HAP-1 (cell line): ENCODE measurements around the gene RNF44.

Experiments
- DNase-seq, 2 experiments: peaks; one replicate each; pipeline ENCODE4 v3.0.0-alpha.2; 2016 to 2020; ENCODE audit warnings: low spot score in 2 of 2
- H3K27me3 ChIP-seq: fragments of 250-450 bp; sonication (Bioruptor Pico); 2 replicates; pipeline ENCODE4 v1.5.1; 2020; ENCODE audit warnings: low read depth, mild to moderate bottlenecking, moderate library complexity
- H3K36me3 ChIP-seq: fragments of 250-450 bp; sonication (Bioruptor Pico); replicated peaks from 2 replicates; pipeline ENCODE4 v1.5.1; 2020; ENCODE audit warnings: mild to moderate bottlenecking
- H3K4me1 ChIP-seq: fragments of 250-450 bp; sonication (Bioruptor Pico); 2 replicates; pipeline ENCODE4 v1.5.1; 2020; ENCODE audit warnings: mild to moderate bottlenecking
- H3K4me3 ChIP-seq: fragments of 250-450 bp; sonication (Bioruptor Pico); 2 replicates; pipeline ENCODE4 v1.5.1; 2020; ENCODE audit warnings: mild to moderate bottlenecking, moderate library complexity
- H3K9me3 ChIP-seq: fragments of 250-450 bp; sonication (Bioruptor Pico); 2 replicates; pipeline ENCODE4 v1.5.1; 2020; ENCODE audit warnings: mild to moderate bottlenecking, moderate library complexity
- in situ Hi-C: fragments of 300-500 bp; cut with MboI; formaldehyde crosslinking; loops from 3 replicates; pipeline ENCODE4 v1.14.3; 2020; ENCODE audit warnings: low sequenced_read_pairs, inconsistent platforms, mixed read lengths

The RNF44 gene

DNA sequence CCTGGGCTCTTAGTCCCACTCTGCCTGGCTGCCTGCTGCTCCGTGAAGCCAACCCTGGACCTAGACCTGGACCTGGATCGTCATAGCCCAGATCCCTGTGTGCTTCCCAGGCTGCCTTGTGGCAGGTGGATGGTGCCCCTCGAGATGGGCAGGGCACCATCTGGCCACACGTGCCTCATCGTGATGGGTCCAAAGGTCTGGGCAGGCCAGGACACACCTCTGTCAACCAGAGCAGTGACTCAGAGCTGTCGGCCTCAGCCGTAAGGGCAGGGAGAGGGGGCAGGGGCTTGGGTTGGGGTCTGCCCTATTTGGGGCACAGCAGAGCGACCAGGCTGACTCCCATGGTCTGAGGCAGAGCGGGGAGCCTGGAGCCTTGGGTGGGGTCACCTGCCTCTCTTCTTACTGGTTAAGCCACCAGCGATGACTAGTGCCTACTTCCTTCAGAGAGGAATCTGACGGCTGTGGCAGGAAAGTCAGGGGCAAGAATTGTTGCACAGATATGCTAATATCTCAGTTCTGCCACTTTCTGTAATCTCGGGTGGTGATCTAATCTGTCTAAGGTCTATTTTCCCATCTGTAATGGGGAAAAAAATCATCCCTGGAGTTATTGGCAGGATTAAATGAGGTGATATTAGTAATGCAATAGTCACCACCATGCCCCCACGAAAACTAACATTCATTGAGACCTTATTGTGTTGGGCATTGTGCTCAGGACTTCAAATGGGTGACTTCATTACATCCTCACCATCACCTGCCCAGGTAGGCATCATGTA lies 8.7 kb upstream of the RNF44 start:
- in situ Hi-C loops = loop anchor here (10.0 kb wide), 1 partner anchor 131 kb away; the partner anchor contains the start of gene CLTB
- Histone ChIP-seq H3K4me1 (peaks cover 20% of the 10 kb centered on the region), H3K9me3 (no peaks in the 10 kb centered on the region)

DNA sequence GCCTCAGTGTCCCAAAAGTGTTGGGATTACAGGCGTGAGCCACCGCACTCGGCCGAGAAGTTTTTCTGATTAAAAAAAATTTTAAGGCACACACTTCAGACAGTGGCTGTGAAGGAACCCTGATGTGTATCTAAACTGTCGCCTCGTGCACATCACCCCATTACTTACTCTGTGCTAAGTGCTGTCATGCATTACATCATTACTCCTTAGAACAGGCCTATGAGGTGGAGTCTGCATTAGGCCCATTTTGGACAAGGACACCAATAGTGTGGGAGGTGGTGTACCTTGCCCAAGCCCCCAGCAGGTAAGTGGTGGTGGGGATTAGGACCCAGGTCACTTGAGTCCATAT lies 8.2 kb upstream of the RNF44 start:
- Histone ChIP-seq H3K4me3 (no peak overlapping the region), H3K36me3 (no peaks in the 10 kb centered on the region), H3K4me1 (peaks cover 22% of the 10 kb centered on the region), H3K9me3 (no peaks in the 10 kb centered on the region), H3K27me3 (no peaks in the 10 kb centered on the region)
- in situ Hi-C loops = loop anchor here (10.0 kb wide), 1 partner anchor 131 kb away; the partner anchor contains the start of gene CLTB
- DNase-seq = no peak

More for the DNA sequence above, 8.7 kb upstream of the RNF44 start:
- no peak for DNase-seq
- Histone ChIP-seq H3K36me3 (no peaks in the 10 kb centered on the region), H3K4me3 (no peak overlapping the region), H3K27me3 (no peaks in the 10 kb centered on the region)

DNA sequence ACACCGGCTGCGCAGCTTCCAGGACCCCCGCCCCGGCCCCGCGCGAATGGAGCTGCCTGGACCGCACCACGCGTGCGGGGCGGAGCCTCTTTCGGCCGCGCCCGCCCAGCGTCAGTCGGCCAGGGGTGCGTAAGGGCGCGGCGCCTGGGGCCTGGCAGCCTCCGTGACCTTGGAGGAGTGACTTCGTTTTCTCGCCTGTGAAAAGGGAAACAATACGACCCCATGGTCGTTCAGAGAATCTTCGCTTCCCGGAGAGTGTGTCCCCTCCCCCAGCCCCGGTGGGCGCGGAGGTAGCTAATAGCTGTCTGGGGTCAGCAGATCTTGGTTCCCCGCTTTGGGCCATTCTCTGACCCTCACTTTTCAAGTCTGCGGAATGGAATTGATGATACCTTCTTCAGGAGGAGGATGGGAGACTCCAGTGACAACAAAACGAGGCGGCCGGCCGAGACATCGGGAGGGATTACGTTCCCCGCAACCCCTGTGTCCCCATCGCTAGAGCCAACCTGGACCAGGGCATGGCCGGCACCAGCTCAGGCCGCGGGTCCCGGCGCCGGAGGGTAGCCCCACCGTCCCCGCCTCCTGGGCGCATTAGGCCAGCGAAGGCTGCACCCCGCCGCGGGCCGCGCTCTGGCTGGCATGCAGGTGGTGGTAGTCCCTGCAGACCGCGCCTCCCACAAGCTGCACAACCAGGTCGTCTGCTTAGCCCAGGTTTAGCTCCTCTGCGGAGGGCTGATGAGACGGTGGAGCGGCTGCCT lies 6.4 kb upstream of the RNF44 start:
- Histone ChIP-seq H3K27me3 (no peaks in the 10 kb centered on the region), H3K4me1 (peaks cover 24% of the 10 kb centered on the region), H3K4me3 (peak overlapping the region; percentile 40), H3K9me3 (no peaks in the 10 kb centered on the region), H3K36me3 (no peaks in the 10 kb centered on the region)
- DNase-seq = peak; percentile 67 to 86
- in situ Hi-C loops = loop anchor here (10.0 kb wide), 1 partner anchor 129 kb away; the partner anchor contains the start of gene CLTB

GRCh38 chr5:176542596-176543427 lies 5.6 kb upstream of the RNF44 start:
- no peaks in the 10 kb centered on the region for H3K9me3 ChIP-seq
- peak; percentile 31 to 57 for DNase-seq
- H3K36me3 ChIP-seq = no peaks in the 10 kb centered on the region
- peak overlapping the region; percentile 53 for H3K4me3 ChIP-seq
- H3K27me3 ChIP-seq = no peaks in the 10 kb centered on the region
- peaks cover 30% of the 10 kb centered on the region for H3K4me1 ChIP-seq
- in situ Hi-C loops = loop anchor here (10.0 kb wide), 1 partner anchor 128 kb away; the partner anchor contains the start of gene CLTB

DNA sequence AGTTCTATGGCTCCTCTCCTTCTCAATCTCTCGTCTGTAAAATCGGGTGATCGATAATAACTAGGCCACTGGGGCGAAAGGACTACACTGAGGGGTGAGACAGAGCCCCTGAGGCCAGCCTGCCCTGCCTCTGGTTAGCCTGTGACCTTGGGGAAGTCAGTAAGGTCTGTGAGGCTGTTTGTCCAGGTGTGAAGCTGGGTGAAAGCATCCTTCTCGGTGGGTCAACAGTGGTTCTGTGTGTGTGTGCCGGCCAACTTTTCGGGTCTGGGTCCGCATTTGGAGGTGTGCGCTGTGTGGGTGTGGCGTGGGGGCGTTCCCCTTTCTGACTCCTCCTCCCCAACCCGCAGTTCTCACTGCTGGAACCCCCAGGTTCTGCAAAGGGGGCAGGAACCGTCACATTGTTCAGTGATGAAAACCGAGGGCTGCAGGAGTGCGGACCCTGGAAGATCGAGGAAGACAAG lies 5.0 kb upstream of the RNF44 start:
- Histone ChIP-seq H3K9me3 (no peaks in the 10 kb centered on the region), H3K4me3 (peak overlapping the region; percentile 53), H3K36me3 (no peaks in the 10 kb centered on the region), H3K4me1 (peaks cover 30% of the 10 kb centered on the region), H3K27me3 (no peaks in the 10 kb centered on the region)
- in situ Hi-C loops = loop anchor here (10.0 kb wide), 1 partner anchor 127 kb away; the partner anchor contains the start of gene CLTB
- peak in 1 of 2 experiments; percentile 67 for DNase-seq

GRCh38 chr5:176541338-176542134 lies 4.3 kb upstream of the RNF44 start:
- Histone ChIP-seq H3K9me3 (no peaks in the 10 kb centered on the region), H3K4me3 (peak overlapping the region; percentile 53; the same call in 1 of the 2 replicates), H3K27me3 (no peaks in the 10 kb centered on the region), H3K36me3 (no peaks in the 10 kb centered on the region), H3K4me1 (peaks cover 30% of the 10 kb centered on the region)
- in situ Hi-C loops = loop anchor here (10.0 kb wide), 1 partner anchor 127 kb away; the partner anchor contains the start of gene CLTB
- DNase-seq = peak; percentile 49 to 85

DNA sequence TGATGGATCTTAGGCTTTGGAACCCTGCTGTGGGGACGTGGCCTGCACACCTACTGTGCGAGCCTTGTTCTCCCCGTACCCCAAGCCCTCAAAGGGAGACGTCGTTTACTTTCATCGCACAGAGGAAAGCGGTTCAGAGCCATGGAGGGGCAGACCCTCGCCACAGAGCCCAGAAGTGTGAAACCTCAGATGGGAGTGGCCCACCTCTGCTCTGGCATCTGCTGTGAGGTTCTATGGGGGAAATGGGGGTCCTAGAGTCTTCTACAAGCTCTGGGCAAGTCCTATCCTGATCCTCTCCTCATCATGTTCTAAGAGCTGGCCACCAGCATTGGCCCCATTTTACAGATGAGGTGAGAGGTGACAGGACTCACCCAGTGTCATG lies 3.7 kb upstream of the RNF44 start:
- Histone ChIP-seq H3K9me3 (no peaks in the 10 kb centered on the region), H3K36me3 (no peaks in the 10 kb centered on the region), H3K4me1 (peaks cover 30% of the 10 kb centered on the region), H3K27me3 (no peaks in the 10 kb centered on the region), H3K4me3 (no peak overlapping the region)
- in situ Hi-C loops = loop anchor here (10.0 kb wide), 1 partner anchor 126 kb away; the partner anchor contains the start of gene CLTB
- no peak for DNase-seq

DNA sequence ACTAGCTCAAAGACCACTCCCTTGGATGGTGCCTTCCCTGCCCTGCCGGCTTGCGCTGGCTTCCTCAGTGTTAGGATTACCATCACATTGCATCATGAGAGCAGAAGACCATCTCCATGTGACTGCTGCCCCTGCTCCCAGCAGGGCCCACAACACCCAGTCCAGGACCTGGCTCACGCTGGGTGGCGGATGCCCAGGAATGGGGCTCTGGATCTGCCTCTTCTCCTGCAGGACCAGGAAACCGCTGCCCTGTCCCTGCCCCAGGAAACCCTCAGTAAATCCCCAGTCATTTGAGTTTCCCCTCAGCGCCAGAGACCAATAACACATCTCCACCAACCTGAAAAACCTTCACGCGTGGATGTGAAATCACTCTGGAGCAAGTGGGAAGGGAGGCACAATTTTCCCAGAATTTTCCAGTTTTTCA lies 3.3 kb upstream of the RNF44 start:
- DNase-seq = no peak
- Histone ChIP-seq H3K9me3 (no peaks in the 10 kb centered on the region), H3K4me3 (no peak overlapping the region), H3K4me1 (peaks cover 31% of the 10 kb centered on the region), H3K27me3 (no peaks in the 10 kb centered on the region), H3K36me3 (no peaks in the 10 kb centered on the region)
- in situ Hi-C loops = loop anchor here (10.0 kb wide), 1 partner anchor 126 kb away; the partner anchor contains the start of gene CLTB

GRCh38 chr5:176538989-176539384 lies 1.8 kb upstream of the RNF44 start:
- Histone ChIP-seq H3K4me3 (no peak overlapping the region), H3K27me3 (no peaks in the 10 kb centered on the region), H3K9me3 (no peaks in the 10 kb centered on the region), H3K36me3 (peaks cover 7% of the 10 kb centered on the region), H3K4me1 (peaks cover 38% of the 10 kb centered on the region)
- no peak for DNase-seq
- in situ Hi-C loops = no loop called here

DNA sequence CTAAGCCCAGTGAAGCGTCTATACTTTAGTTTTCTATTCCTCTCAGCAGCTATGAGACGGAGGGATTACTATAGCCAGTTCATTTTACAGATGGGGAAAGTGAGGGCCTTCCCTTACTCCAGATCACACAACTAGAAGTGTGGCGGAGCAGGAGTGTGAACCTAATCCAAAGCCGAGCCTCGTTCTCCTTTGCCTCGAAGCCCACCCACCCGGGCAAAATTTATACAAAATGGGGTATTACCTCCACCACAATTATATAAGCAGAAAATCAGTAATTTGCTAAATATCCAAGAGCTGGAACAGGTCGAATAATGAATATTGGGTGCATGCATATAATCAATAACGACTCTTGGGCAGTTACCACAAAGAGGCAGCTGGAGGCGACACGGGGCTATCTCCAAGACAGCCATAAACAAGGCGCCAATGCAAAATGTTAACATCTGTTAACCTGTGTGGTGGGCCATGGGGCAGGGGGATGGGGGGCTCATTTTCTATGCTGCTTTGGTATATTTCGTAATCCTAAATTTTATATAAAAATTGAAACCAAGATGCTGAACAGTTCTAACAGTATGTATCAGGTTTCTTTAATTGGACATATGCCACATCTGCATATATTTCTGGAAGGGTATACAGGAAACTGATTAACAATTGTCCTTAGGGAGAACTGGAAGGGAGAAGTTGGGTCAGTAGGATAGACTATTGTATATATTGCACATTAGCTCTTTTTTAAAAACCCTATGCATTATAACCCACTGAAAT lies 1.2 kb upstream of the RNF44 start:
- peaks cover 35% of the 10 kb centered on the region for H3K4me1 ChIP-seq
- in situ Hi-C loops = no loop called here

GRCh38 chr5:176537554-176538229 lies 490 bp upstream of the RNF44 start:
- H3K4me3 ChIP-seq = peak overlapping the region; percentile 73
- peaks cover 37% of the 10 kb centered on the region for H3K4me1 ChIP-seq
- DNase-seq = peak; percentile 98 to 99
- H3K36me3 ChIP-seq = peaks cover 7% of the 10 kb centered on the region
- no peaks in the 10 kb centered on the region for H3K27me3 ChIP-seq
- in situ Hi-C loops = no loop called here
- no peaks in the 10 kb centered on the region for H3K9me3 ChIP-seq

More for the DNA sequence above, 1.2 kb upstream of the RNF44 start:
- no peaks in the 10 kb centered on the region for H3K27me3 ChIP-seq
- H3K36me3 ChIP-seq = peaks cover 7% of the 10 kb centered on the region
- H3K4me3 ChIP-seq = peak overlapping the region; percentile 73
- no peak for DNase-seq
- no peaks in the 10 kb centered on the region for H3K9me3 ChIP-seq
